ENCODE measurements around the gene CLSTN2.

Gene CLSTN2

DNA sequence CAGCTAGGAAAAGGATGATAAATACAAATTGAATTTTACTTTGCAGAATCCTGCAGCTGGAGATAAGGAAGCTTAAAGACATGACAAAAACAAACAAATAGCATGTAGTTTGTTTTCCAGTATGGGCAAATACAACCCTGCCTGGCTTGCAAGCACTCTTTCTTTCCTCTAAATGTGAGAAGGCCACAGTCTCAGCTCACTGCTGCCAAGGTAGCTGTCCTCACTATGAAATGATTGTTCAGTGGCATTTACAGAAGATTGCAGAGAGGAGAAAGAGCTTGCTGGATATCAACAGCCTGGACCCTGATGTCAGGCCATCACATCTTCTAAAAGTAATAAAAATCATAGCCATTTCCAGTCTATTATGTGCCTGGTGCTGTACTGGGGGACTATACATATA lies 262.0 kb downstream of the CLSTN2 start:
- DNase-seq = no peak

DNA sequence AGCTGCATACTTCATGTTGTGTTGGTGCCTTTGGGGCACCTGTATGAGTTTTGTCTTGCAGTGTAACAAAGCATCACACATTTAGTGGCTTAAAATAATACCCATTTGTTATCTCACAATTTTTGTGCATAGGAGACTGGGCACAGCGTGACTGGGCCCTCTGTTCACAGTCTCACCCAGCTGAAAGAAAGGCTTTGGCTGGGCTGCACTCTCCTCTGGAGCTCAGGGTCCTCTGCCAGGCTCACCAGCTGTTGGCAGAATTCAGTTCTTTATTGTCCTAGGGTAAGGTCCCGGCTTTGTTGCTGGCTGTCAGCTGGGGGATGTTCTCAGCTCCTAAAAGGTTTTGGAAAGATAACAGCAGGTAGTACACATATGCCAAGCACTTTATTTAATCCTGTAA lies 263.3 kb downstream of the CLSTN2 start:
- no peak for DNase-seq

DNA sequence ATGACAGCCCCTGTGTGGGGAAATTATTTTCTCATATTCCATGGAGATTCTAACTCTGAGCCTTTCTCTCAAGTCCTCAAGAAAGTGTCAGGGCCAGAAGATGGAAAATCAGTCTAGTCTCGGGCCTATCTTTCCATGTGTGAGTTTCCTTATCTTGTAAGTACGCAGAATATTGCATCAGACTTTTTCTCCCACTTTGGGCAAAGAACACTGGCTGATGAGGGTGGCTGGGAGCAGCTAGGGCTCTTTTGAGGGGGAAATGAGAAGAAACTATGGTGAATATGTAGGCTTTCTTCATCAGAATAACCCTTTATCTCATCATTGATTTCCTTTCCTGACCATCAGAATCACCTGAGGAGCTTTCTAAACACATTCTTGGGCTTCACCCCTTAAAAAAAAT lies 264.0 kb downstream of the CLSTN2 start:
- DNase-seq = no peak

DNA sequence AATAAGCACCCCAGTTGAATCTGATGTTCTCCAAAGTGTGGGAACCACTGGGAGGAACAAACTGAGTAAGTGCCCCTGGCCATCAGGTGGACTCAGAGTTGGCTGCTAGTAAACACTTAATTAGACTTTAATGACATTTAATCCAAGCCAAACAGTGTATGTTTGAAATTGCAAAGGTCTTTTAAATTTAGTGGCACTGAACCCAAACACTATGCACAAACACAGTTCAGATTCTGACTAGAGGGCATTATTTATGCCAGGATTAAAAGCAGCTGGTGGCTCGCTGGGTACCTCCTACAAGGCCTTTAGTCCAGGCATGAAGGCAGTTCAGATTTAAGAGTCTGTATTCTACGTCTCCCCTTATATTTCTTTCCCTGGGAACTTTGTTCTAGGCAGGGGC lies 264.8 kb downstream of the CLSTN2 start:
- no peak for DNase-seq

DNA sequence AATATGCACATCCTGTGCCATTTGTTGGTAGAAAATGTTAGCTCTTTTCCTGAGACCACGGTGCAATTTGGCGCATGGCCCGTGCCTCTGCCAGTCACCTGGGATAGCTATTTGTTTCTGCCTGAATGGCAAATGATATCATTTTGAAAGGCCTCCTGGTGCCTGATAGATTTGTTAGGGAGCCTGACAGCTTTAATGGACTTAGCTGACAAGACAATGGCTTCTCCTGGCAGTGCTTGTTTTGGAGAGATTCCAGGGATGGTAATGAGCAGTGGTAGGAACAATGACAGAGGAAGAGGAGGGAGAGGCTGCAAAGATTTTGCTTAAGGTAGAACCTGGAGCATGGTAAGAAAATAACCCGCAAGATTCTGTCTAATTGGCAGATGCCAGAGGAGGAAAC lies 268.5 kb downstream of the CLSTN2 start:
- DNase-seq = no peak

DNA sequence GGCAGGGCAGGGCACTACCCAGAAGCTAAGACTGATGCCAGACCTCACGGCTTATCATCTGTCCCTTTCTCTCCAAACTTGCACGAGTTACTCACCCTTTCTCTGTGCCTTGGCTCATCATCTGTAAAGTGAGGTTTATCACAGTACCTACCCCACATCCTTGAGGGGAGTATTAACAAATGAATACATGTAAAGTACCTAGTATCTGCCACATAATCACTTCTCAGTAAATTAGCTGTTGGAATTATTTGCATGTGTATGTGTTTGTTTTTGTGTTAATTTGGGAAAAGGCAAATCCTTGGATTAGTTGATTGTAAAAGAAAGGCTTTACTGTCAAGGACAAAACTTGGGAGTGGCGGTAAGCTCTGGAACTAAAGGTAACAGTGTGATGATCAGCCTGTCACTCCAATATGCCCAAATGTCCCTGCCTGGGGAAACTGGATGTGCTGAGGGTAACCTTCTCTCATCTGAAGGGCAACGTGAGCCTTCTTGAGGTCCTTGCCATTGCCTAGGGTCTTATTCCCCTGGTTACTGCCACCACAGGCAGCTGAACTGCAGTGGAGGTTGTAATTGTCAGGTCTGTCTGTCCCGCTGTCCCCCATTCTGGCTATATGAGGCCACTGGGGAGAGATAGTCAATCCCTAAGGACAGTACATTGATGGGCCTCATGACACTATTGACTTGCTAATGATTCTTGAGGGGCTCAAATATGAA lies 269.4 kb downstream of the CLSTN2 start:
- no peak for DNase-seq

DNA sequence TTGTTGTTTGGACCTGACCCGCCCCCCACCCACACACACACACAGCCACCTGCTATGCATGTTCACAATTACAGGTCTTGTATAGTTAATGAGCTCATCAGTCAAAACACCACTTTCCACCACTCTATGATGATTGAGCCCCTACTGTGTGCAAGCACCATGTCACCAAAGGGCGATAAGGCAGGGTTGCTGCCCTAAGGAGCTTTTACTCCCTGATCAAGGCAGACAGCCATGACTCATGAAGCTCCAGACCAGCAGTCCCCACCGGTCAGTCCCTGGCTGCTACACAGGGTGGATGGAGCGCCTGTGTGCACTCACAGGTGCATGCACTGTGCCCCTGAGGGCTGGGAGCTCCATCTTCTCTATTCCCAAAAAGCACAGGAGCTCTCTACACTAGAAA lies 270.6 kb downstream of the CLSTN2 start:
- no peak for DNase-seq

DNA sequence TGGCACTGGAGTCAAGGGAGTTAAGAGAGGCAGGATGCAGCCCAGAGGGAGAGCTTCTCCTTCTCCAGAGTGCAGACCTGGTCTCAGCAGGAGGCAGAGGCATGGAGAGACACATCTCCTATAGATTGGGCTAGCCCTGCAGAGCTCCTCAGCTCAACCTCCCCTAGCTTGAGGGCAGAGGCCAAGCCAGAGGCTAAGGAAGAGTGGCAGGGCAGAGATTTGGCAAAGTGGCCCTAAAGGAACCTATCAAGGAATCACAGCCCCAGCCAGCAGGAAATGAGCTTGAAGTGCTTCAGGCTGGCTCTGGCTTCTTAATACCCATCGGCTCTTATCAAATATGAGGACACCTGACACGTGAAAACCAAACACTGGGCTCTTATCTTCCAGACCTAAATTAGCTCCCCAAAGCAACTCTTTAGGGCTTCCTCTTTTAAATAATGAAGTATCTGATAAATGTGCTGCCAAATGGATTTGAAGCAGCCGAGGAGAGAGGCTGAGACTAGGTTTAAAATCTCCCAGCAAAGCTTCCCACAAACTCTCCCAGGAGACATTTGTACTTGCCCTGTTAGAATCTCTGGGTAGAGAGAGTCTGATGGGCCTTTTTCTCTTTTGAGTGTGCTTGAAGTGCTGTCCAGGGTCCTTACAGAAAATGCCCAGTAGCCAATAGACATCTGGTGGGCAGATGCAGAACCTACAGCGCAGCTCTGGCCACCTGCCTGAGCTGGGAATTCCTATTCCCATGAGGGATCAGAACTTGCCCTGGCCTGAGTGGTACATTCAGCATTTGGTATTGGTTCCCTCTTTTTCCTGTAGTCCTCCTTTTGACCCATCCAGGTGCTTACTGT lies 271.4 kb downstream of the CLSTN2 start:
- peak in 1 of 3 donors; percentile 1 for DNase-seq

DNA sequence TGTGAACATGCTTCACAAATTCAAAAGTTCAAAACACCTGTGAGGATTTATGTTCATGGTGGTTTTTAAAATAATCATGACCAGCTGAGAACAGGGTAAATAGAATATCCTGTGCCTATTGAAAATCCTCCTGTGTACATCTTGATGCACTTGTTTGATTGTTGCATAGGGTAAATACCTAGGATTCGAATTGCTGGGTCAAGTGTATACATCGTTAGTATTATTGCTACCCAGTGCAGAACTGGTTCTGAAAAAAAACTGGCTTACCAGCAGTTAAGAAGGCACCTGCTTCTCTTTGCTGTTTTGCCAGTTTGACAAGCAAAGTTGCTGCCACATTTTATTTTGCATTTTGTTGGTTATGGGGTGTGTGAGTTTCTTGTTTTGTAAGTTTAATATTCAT lies 272.6 kb downstream of the CLSTN2 start:
- no peak for DNase-seq

DNA sequence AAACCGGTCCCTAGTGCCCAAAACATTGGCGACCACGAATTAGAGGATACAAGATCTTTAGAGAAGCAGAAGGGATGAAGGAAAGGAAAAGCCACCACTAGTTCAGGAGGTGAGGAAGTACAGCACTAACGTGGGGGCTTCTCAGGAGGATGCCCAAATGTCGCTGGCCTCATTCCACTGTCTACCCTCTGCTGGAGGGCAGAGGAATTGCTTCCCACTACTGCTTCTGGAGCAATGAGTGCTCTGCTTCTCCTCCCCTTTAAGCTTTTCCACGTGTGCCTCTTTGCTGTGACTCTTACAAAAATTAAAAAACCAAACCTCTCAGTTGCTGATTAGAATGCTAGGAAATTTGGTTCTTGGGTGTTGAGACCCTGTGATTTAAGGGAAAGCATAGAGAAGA lies 281.3 kb downstream of the CLSTN2 start:
- DNase-seq = peak in 2 of 3 donors; percentile 11 to 14

DNA sequence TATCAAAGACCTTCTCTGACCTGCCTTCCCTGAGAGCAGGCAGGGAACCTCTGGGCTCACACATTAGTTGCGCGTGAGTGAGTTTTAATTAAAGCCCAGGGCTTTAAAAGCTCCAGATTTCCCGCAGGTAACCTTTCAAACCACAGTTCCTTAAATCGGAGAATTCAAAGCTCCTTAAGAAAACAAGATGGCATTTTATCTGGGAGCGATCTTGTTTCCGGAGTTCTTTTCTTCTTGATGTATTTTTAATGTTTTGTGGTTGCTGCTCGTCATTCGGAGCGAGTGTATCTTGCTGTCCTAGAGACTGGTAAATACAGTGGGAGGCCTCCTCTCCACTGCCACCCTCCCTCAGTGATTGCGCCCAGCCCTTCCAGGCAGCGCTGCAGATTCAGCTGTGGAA lies 284.3 kb downstream of the CLSTN2 start:
- DNase-seq = no peak

DNA sequence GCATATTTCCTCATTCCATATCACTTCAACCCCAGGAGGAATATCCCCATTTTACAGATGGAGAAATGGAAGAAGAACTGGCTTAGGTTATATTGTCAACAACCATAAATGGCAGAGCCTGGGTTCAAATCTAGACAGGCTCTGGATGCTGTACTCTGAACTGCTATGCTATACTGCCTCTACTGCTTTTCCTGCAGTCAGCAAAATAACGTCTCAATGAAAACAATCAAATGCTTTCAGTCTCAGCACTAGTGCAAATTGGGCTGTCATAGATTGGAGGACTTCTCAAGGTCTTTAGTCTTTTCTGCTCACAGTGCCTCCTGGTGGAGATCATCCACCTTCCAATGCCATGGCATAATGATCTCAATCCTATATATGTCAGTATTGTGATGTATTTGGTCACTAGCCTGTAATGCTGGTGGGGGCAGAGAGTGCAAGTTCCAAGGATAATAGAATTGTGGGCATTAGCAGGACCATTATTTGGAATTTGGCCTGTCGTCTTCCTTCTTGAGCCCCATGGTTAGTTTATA lies 285.0 kb downstream of the CLSTN2 start:
- peak in 2 of 3 donors; percentile 3 to 7 for DNase-seq

DNA sequence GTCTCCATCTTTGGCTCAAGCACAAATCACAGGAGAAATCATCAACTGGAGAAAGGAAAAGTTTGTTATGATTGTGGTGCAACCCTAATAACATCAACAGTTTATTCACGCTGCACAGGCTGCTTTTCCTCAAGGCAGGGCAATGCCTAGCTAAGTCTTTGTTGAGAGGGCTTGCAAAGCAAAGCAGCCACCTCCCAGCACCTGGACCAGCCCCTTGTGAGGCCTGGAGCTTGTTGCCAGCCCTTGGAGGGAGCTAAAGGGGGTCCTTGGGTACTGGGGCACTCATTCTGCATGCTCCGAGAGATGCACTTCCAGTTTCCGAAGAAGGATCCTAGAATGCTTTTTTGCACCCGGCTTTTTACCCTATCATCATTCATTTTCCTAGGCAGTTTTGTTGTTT lies 288.2 kb downstream of the CLSTN2 start:
- DNase-seq = no peak

DNA sequence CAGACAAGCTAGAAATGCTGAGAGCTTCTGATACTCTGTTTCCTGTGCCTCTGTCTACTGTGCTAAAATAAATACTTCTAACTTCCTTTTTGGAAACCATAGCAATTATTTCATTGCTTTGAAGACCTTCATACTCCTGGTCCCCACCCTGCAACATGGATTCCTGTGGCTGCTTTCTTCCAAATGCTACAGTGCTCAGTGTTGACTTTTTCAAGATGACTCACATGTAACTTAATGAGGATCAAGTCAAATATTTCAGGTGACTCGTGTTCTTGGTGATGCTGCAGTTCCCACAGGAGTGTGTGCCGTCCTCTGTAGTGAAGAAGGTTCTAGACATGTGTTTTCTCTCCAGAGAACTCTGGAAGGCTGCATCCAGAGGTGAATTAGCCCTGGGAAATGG lies 288.6 kb downstream of the CLSTN2 start:
- no peak for DNase-seq

DNA sequence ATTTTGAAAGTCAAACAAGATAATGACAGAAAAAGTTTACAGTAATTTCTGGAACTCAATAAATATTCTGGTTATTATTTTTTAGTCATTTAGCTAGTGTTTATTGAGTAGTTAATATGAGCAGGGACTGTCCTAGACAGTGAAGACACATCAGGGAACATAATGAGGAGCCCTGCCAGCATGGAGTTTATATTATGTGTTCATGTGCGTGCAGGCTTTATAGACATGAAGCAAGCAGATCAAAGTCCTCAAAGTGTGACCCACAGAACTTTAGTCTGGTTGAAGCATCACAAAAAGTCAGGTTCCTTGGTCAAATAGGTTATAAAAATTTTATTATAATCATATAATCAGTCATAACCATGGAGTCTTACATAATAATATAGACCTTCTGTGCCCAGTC lies 289.3 kb downstream of the CLSTN2 start:
- DNase-seq = no peak

DNA sequence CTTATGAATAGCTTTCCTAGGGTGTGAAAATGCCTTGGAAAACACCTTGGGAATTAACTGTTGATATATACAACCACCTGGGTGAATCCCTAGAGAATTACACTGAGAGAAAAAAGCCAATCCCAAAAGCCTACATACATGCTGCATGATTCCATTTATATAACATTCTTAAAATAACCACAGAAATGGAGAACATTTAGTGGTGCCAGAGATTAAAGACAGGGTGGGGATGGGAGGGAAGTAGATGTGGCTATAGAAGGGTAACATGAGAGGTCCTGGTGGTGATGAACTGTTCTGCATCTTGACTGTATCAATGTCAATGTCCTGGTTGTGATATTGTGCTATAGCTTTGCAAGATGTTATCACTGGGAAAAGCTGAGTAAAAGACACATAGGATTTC lies 291.0 kb downstream of the CLSTN2 start:
- no peak for DNase-seq

DNA sequence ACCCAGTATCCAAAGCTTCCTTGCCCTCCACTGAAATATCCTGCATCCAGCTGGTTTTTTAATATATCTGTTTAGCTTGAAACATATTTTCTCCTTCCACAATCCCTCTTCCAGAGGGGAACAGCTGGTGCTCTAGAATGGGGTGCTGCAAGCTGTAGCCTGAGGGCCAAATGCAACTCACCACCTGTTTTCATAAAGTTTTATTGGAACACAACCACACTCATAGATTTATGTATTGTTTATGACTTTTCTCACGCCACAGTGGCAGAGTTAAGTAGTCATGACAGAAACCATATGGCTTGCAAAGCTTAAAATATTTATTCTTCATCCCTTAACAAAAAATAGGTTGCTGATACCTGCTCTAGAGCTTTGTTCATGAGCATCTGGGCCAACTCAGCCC lies 298.7 kb downstream of the CLSTN2 start:
- no peak for DNase-seq

DNA sequence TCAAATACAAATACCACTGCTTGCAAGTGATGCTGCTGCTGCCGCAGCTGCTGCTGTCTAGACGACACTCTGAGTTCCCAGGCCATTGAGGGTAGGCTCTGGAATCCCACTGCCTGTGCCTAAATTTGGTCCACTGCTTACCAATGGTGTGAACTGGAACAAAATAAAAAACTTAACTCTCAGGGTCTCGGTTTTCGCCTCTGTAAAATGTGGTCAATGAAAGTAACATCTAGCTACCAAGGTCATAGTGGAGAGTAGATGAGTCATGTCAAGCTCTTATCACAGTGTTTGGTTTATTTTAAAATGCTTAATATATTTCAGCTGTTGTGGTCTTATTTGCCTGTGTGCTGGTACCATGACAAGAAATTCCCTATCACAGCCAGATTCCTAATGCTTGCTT lies 299.3 kb downstream of the CLSTN2 start:
- no peak for DNase-seq

DNA sequence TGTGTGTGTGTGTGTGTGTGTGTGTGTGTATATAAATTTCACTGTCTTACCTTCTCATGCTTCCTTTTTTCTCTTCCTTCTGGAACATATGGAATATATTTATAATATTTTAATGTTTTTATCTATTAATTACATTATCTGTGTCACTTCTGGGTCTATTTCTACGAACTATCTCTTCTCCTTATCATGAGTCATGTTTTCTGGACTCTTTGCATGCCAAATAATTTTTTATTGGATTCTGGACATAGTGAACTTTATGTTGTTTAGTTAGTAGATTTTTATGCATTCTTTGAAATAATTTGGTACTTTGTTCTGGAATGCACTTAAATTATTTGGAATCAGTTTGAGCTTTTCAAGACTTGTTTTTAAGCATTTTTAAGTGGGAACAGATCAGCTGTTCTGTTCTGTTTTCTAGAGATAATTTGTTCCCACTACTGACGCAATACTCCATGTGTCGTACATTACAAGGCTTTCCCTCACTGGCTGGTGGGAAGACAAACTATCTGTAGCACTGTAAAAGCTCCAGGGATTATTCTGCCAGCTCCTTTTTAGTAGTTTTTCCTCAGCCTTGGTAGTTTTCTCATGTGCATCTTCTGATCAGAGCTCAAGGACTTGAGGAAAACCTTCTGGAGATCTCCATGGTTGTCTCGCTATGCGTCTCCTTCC lies 302.0 kb downstream of the CLSTN2 start:
- no peak for DNase-seq

DNA sequence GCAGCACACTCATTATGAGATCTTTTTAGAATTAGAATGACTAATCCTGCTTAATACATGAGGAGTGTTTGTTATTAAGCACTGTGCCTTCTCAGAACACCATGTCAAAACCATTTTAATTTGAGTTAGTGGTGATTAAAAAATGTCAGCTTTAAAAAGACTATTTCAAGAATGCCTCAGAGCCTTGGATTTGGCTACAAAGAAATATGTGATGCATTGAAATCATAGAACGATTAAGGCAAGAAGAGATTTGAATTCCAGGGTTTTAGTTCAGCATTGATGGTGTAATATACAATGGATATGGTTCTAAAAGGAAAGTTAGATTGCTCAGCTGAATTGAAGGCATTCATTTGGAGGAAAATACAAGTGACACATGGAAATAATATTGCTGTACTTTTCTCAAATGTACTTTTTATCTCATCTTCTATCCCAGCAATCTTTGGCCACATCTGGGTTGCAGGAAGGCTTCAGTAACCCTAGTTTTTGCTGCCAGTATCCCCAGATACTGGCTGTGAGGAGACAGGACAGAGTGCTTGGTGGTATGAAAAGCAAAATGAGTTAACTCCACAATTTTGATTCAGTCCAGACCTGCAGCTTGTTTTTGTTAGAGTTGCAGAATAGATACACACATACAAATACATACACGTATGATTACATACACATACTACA lies 303.8 kb downstream of the CLSTN2 start:
- no peak for DNase-seq

DNA sequence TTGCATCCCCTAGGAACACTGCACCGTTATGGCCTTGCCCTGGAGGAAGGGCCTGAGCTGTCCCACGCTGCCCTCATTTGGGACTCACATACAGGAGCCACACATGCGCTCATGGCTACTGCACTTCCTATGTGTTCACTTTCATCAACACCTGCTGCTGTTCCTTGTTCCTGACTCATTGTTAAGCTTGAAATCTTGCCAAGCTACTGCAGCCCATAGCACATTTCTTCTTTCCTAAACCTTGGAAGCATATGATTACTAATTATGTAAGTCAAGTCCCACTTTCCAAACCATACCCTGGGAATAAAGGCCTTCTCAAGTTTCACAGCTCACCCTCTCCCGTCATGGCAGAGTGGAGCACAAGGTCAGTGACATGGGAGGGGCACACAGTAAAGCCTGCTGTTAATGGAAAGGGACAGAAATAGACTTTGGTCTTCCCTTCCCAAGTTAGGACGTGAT lies 307.9 kb downstream of the CLSTN2 start:
- DNase-seq = no peak

DNA sequence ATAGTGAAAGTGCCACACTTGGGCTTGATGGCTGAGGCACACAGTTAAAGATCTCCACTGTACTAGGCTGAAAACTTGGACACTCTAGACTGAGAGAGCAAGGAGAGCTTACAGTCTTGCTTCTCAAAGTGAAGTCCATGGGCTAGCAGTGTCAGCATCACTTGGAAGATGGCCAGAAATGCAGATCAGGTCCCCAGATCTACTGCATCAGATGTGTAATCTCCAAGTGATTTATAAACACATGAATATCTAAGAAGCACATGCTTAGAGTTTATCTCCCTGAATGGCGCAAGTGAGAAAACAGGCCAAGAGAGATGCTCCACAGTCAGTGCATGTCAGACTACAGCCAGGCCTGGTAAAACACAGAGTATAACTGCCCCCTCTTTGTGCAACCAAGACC lies 308.6 kb downstream of the CLSTN2 start:
- no peak for DNase-seq

DNA sequence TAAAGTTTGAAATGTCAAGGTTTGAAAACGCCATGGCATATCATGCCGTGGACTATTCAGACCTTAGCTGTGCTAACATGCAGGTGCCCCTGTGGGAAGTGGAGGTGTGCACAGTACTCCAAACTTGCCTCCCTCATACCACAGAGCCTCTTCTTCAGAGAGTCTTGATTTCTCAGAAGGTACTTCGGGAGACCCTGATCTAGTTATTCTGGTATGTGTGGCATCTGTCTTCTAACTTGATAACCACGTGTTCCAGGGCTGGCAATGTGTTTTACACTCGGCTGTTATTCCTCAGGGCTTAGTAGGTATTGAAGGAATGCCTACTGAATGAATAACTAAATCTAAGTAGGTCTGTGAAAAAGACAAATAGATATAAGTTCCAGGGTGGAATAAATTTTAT lies 309.9 kb downstream of the CLSTN2 start:
- no peak for DNase-seq
